ENCODE data around the gene DLG2. TPM values are rescaled to one million over a fixed set of nuclear protein-coding genes. Genes with fewer than 3 reads are reported as not detected.

The DLG2 gene
- total RNA-seq, 1 donor from 2014 or later, result 7.2 TPM

GRCh38 chr11:84243629-84244263 lies 1383.4 kb downstream of the DLG2 start:
- H3K27me3 ChIP-seq (ENCODE audit: low read depth), result no peaks in the 10 kb centered on the region
- ATAC-seq (no peak), DNase-seq (no peak)
- no peak overlapping the region for H3K4me3 ChIP-seq
- TF ChIP-seq CTCF (IDR thresholded peaks at IDR 0.05), result no peak
- H3K36me3 ChIP-seq, result no peaks in the 10 kb centered on the region
- peaks cover under 1% of the 10 kb centered on the region for H3K9me3 ChIP-seq
- no peak overlapping the region for H3K27ac ChIP-seq
- no peaks in the 10 kb centered on the region for H3K4me1 ChIP-seq
- intact Hi-C loops (cut with DNase I), result no loop called here

- ATAC-seq, result no peak
Observed at GRCh38 chr11:84241343-84242131, 1385.6 kb downstream of the DLG2 start.

GRCh38 chr11:84240847-84241246 lies 1386.3 kb downstream of the DLG2 start:
- no peaks in the 10 kb centered on the region for H3K9me3 ChIP-seq
- ATAC-seq (no peak), DNase-seq (no peak)
- H3K4me1 ChIP-seq, result no peaks in the 10 kb centered on the region
- H3K27ac ChIP-seq, result no peak overlapping the region
- no peak for TF ChIP-seq CTCF (IDR thresholded peaks at IDR 0.05)
- intact Hi-C loops (cut with DNase I), result no loop called here
- H3K27me3 ChIP-seq (ENCODE audit: low read depth), result no peaks in the 10 kb centered on the region
- no peak overlapping the region for H3K4me3 ChIP-seq
- H3K36me3 ChIP-seq, result no peaks in the 10 kb centered on the region

More at GRCh38 chr11:84241343-84242131, 1385.6 kb downstream of the DLG2 start:
- H3K27ac ChIP-seq, result no peak overlapping the region
- H3K4me1 ChIP-seq, result no peaks in the 10 kb centered on the region
- no peaks in the 10 kb centered on the region for H3K36me3 ChIP-seq
- no peak for TF ChIP-seq CTCF (IDR thresholded peaks at IDR 0.05)
- DNase-seq, result no peak
- no peaks in the 10 kb centered on the region for H3K9me3 ChIP-seq
- no peak overlapping the region for H3K4me3 ChIP-seq
- H3K27me3 ChIP-seq (ENCODE audit: low read depth), result no peaks in the 10 kb centered on the region
- intact Hi-C loops (cut with DNase I), result no loop called here

- DNase-seq (no peak), ATAC-seq (no peak)
- H3K27me3 ChIP-seq (ENCODE audit: low read depth), result no peaks in the 10 kb centered on the region
- H3K9me3 ChIP-seq, result no peaks in the 10 kb centered on the region
- no peak for TF ChIP-seq CTCF (IDR thresholded peaks at IDR 0.05)
- no peaks in the 10 kb centered on the region for H3K4me1 ChIP-seq
- H3K4me3 ChIP-seq, result no peak overlapping the region
- intact Hi-C loops (cut with DNase I), result no loop called here
- H3K36me3 ChIP-seq, result no peaks in the 10 kb centered on the region
- H3K27ac ChIP-seq, result no peak overlapping the region
Observed at GRCh38 chr11:84236436-84236835, 1390.7 kb downstream of the DLG2 start.

- Histone ChIP-seq H3K27me3 (ENCODE audit: low read depth) (no peaks in the 10 kb centered on the region), H3K9me3 (no peaks in the 10 kb centered on the region), H3K4me3 (no peak overlapping the region), H3K27ac (no peak overlapping the region), H3K36me3 (no peaks in the 10 kb centered on the region), H3K4me1 (no peaks in the 10 kb centered on the region)
- DNase-seq (no peak), ATAC-seq (no peak)
- no peak for TF ChIP-seq CTCF (IDR thresholded peaks at IDR 0.05)
- intact Hi-C loops (cut with DNase I), result no loop called here
Observed at GRCh38 chr11:84234462-84235202, 1392.5 kb downstream of the DLG2 start.
